HG03139 (cell line): ENCODE results near the gene UBQLN3.
A peak's percentile ranks its signal among the peaks of the same experiment; 100 is the strongest.

Experiments
- ATAC-seq: cut with Tn5 transposase; IDR thresholded peaks from one replicate; pipeline ENCODE4 v1.9.1; 2021; ENCODE audit not compliant: unreplicated experiment

Gene UBQLN3

GRCh38 chr11:5507177-5507932 lies 2.4 kb downstream of the UBQLN3 start:
- ATAC-seq: no peak

GRCh38 chr11:5505363-5506048 lies 4.3 kb downstream of the UBQLN3 start:
- no peak for ATAC-seq

- ATAC-seq: no peak
Observed at GRCh38 chr11:5504403-5504921, 5.3 kb downstream of the UBQLN3 start.

GRCh38 chr11:5500393-5500801 lies 9.4 kb downstream of the UBQLN3 start:
- ATAC-seq: no peak

- ATAC-seq: no peak
Observed at GRCh38 chr11:5499671-5500070, 10.1 kb downstream of the UBQLN3 start.

GRCh38 chr11:5489576-5490357 lies 20.0 kb downstream of the UBQLN3 start:
- ATAC-seq: no peak

- no peak for ATAC-seq
Observed at GRCh38 chr11:5488798-5489399, 20.9 kb downstream of the UBQLN3 start.

GRCh38 chr11:5488385-5488784 lies 21.4 kb downstream of the UBQLN3 start, which contains the start of gene OR52D1:
Gene OR52D1, plus strand, starts transcription at chr11:5488685. Its CDS starts 22 bp downstream, at chr11:5488707.
- ATAC-seq: no peak

GRCh38 chr11:5486421-5486820 lies 23.3 kb downstream of the UBQLN3 start:
- no peak for ATAC-seq

- ATAC-seq: no peak
Observed at GRCh38 chr11:5486003-5486402, 23.8 kb downstream of the UBQLN3 start.

- peak; percentile 81 for ATAC-seq
Observed at GRCh38 chr11:5476186-5476819, 33.5 kb downstream of the UBQLN3 start.

GRCh38 chr11:5473921-5474320 lies 35.8 kb downstream of the UBQLN3 start:
- ATAC-seq: no peak

GRCh38 chr11:5467527-5467926 lies 42.2 kb downstream of the UBQLN3 start:
- no peak for ATAC-seq

- ATAC-seq: no peak
Observed at GRCh38 chr11:5460983-5461621, 48.7 kb downstream of the UBQLN3 start.
